Keratinocyte (primary cell): ENCODE measurements around the gene S100P.

Source experiments
- EZH2 ChIP-seq: IDR thresholded peaks from one replicate; pipeline ENCODE4 v1.6.1; 2012; ENCODE audit warnings: inconsistent platforms, mild to moderate bottlenecking, low read length, moderate library complexity
- TF ChIP-seq, protein P1 (sequence below), 3 experiments: IDR thresholded peaks in 1 of 3; conservative IDR thresholded peaks in 1 of 3; optimal IDR thresholded peaks in 1 of 3; 2 replicates in 2 of 3; 3 replicates in 1 of 3; pipeline versions ENCODE3 to v1.5.1; 2011; ENCODE audit warnings: low read length in 3 of 3, mild to moderate bottlenecking in 3 of 3, moderate library complexity in 2 of 3, control low read depth in 1 of 3, inconsistent platforms in 1 of 3; ENCODE audit not compliant: insufficient read depth in 2 of 3; ENCODE audit errors: extremely low read depth in 1 of 3

DNA sequence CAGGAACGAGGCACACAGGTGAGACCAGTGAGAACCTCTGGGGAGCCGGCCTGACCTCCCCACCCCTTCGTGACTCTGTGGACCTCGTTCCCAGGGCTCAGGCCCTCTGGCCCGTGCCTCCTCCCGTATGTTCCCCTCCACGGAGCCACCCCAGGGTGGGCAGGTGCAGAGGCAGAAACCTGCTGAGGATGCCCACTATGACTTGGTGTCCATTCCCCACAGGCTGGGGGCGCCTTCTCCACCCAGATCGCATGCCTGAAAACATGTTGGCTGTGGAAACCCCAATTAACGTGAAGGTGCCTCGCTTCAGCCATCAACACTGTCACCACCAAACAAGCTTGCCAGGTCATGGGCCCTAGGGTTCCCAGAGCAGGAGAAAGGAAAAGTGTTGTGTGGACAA, 49.3 kb downstream of the S100P start:
- TF ChIP-seq EZH2, result no peak
- TF ChIP-seq, protein P1, sequence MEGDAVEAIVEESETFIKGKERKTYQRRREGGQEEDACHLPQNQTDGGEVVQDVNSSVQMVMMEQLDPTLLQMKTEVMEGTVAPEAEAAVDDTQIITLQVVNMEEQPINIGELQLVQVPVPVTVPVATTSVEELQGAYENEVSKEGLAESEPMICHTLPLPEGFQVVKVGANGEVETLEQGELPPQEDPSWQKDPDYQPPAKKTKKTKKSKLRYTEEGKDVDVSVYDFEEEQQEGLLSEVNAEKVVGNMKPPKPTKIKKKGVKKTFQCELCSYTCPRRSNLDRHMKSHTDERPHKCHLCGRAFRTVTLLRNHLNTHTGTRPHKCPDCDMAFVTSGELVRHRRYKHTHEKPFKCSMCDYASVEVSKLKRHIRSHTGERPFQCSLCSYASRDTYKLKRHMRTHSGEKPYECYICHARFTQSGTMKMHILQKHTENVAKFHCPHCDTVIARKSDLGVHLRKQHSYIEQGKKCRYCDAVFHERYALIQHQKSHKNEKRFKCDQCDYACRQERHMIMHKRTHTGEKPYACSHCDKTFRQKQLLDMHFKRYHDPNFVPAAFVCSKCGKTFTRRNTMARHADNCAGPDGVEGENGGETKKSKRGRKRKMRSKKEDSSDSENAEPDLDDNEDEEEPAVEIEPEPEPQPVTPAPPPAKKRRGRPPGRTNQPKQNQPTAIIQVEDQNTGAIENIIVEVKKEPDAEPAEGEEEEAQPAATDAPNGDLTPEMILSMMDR (optimal IDR thresholded peaks at IDR 0.05 in 1 of 3, IDR thresholded peaks at IDR 0.05 in 1 of 3, conservative IDR thresholded peaks at IDR 0.05 in 1 of 3; ENCODE audit: extremely low read depth in 1 of 3, insufficient read depth in 2 of 3, low read length in 3 of 3), result no peak
